Vagina (tissue), 2 donors: ENCODE data around the gene CYP46A1.

ENCODE experiments used
- CTCF ChIP-seq, 3 experiments: fragments of 450-650 bp in 2 of 3; fragments of 200-600 bp in 1 of 3; sonication (generic) in 1 of 3; IDR thresholded peaks; one replicate each; pipeline ENCODE4 v1.5.1; 2017 to 2019; ENCODE audit warnings: antibody characterized with exemption in 3 of 3, mild to moderate bottlenecking in 2 of 3, moderate library complexity in 2 of 3
- POLR2A ChIP-seq, 2 donors: fragments of 450-650 bp; IDR thresholded peaks; one replicate each; pipeline ENCODE4 v1.6.1; 2017; ENCODE audit warnings: antibody characterized with exemption in 2 of 2, mild to moderate bottlenecking in 2 of 2, moderate library complexity in 2 of 2
- POLR2AphosphoS5 ChIP-seq, 2 donors: sonication (generic); formaldehyde crosslinking; IDR thresholded peaks; one replicate each; pipeline ENCODE4 v1.9.0; 2017; ENCODE audit warnings: antibody characterized with exemption in 2 of 2, mild to moderate bottlenecking in 2 of 2, low read depth in 1 of 2; ENCODE audit not compliant: insufficient read depth in 1 of 2

- TF ChIP-seq CTCF (IDR thresholded peaks at IDR 0.05) (no peak), POLR2A (IDR thresholded peaks at IDR 0.05) (no peak), POLR2AphosphoS5 (IDR thresholded peaks at IDR 0.05; ENCODE audit: insufficient read depth in 1 of 2, low read depth in 1 of 2) (no peak)
Observed at GRCh38 chr14:99768381-99768780, 84.3 kb downstream of the CYP46A1 start.
